GM21737 (cell line): Measurements from ENCODE around the gene LSM14B.

Source experiments
- ATAC-seq: cut with Tn5 transposase; IDR thresholded peaks from one replicate; pipeline ENCODE4 v1.9.1; 2021; ENCODE audit warnings: mild to moderate bottlenecking, moderate library complexity; ENCODE audit not compliant: unreplicated experiment

Gene LSM14B

DNA sequence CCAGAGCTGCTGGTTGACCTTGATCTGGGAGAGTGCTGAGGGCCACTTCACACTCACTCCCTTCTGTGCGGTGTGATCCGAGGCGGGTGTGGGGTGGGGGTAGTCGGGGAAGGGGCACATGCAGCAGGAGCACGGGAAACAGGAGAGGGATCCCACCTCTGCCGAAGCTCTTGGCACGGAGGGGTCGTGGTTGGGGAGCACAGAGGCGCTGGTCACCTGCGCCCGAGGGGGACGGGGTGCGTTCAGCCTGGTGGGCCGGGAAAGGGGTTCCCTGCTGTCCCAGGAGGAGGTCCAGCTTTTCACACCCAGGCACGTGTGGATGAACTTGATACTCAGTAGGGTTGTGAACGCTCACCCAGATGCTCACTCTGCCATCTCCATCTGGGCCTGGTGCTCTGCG is 38.6 kb downstream of the LSM14B start:
- ATAC-seq = no peak

GRCh38 chr20:62161347-62161746 is 39.1 kb downstream of the LSM14B start:
- ATAC-seq = no peak

DNA sequence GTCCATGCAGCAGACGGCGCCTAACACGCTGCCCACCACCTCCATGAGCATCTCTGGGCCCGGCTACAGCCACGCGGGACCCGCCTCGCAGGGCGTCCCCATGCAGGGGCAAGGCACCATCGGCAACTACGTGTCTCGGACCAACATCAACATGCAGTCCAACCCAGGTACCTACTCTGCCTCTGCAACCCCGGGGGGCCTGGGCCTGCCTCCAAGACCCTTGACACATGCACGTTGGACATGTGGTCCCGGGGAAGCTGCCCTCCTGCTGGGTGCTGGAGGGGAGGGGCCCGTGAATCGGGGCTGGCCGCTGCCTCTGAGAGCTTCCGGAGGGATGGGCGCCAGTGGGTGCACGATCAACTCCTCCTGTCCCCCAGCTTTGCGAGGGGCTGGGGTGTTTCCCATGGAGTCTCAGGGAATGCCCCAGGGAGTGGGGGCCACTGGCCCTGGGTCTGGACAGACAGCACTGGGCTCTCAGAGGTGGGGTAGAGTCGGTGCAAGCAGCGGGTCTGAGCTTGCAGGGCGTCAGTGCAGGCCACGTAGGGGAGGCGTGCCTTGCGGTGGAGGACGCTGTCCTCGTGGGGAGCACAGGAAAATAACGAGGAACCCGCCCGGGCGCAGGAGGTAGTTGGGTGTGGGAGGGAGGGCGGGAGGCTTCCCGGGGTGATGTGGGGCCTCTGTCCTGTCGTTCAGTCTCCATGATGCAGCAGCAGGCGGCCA is 40.6 kb downstream of the LSM14B start:
- no peak for ATAC-seq

DNA sequence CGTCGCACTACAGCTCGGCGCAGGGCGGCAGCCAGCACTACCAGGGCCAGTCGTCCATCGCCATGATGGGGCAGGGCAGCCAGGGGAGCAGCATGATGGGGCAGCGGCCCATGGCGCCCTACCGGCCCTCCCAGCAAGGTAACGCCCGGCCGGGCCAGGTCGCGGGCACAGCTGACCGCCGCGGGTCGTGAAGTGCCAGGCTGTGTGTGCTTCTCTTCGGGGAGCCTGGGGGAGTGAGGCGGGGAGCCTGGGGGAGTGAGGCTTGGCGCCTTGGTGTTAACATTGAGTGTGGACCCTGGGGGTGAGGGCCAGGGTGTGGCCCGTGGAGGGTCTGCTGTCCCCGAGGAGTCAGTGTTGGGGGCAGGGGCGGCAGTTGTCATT is 41.2 kb downstream of the LSM14B start:
- no peak for ATAC-seq

DNA sequence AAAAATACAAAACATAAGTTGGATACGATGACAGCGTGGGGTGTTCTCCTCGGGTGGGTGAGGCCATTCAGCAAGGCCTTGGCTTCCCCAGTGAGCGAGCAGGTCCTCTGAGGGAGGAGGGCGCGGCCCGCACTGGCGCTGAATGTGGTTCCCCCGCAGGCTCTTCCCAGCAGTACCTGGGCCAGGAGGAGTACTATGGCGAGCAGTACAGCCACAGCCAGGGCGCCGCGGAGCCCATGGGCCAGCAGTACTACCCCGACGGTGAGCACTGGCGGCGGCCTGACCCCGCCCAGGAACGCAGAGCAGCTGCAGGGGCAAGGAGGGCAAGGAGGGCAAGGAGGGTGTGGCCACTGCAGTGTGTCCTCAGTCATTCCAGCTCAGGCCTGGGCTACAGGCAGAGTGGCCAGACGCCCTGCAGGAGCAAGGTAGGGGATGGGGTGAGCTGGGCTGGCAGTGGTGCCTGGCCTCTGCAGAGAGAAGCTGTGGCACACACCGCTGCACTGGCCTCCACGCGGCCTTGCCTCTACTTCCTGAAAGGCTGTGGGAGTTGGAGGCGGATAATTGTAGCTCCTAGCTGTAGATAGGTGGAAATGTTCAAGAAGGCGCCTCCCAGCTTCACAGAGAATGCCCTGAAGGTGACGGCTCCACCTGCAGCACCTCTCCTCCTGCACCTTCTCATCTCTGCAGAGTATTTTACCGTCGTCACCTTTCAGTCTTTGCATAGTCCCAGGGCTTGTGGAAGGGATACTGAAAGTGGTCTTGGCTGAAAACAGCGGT is 41.9 kb downstream of the LSM14B start:
- ATAC-seq = no peak

GRCh38 chr20:62164879-62165761 is 42.8 kb downstream of the LSM14B start:
- no peak for ATAC-seq

GRCh38 chr20:62165762-62166399 is 43.6 kb downstream of the LSM14B start:
- ATAC-seq = no peak

DNA sequence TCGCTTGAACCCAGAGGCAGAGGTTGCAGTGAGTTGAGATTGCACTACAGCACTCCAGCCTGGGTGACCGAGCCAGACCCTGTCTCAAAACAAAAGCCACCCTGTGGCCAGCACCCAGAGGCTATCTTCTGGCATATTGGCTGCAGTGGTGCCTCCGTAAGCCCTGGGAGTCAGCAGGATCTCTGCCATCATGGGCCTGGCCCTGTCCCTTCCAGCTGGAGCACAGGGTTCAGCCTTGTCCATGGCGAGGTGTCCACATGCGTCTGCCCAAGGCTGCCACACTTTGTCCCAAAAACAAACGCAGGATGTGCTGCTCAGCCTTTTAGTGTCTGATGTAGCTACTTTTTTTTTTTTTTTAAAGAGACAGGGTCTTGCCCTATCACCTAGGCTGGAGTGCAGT is 45.2 kb downstream of the LSM14B start:
- no peak for ATAC-seq

GRCh38 chr20:62168061-62168460 is 45.8 kb downstream of the LSM14B start:
- ATAC-seq = no peak

DNA sequence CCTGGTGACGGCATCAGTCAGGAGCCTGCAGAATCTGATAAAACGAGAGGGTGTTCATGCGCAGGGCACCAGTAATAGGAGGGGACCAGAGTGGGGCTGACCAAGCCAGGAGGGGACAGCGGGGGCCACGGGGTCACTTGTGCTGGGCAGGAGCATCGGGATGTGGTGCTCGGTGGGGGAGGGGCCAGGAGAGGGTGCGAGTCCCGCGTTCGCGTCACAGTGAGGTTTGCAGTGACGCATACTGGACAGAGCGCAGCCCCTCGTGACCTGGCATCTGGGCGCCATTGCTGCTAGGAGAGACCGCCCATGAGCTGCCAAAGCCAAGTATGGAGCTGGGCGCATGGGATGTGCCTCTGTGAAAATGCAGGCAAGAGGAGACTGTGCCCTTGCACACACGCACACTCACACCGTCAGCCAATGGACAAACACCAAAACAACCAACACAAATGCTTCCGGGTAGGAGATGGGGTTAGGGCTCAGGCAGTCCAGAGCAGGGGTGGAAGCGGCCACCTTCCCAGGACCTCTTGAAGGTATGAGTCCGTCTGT is 46.7 kb downstream of the LSM14B start:
- ATAC-seq = no peak

DNA sequence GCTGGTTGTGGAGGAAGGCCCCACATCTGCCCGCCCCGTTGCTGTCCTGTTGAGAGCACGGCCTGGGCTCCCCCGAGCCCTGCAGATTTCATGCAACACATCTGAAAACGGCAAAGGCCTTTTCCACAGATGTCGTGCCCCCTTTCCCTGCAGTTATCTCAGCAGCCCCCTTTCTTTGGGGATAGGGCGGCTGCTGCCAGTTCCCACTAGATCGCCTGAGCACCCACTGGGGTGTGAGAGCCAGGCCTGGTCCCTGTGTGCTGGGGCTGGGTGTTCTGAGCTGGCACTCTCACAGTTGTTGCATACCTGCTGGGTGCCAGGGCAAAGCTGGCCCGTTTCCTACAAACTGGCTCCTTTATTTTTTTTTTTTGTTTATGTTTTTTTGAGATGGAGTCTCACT is 48.3 kb downstream of the LSM14B start:
- ATAC-seq = no peak

- ATAC-seq = no peak
Observed at GRCh38 chr20:62171245-62171644, 49.0 kb downstream of the LSM14B start.

DNA sequence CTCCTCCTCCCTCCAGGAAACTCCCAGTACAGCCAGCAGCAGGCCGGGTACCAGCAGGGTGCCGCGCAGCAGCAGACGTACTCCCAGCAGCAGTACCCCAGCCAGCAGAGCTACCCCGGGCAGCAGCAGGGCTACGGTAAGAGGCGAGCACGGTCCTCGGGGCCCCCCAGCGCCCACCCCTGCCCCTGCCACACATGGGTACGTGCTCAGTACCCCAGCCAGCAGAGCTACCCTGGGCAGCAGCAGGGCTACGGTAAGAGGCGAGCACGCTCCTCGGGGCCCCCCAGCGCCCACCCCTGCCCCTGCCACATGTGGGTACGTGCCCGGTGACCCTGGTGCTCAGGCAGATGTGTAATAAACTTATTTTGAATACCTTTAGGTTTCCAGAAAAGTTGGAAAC is 50.4 kb downstream of the LSM14B start:
- ATAC-seq = no peak

- ATAC-seq = no peak
Observed at GRCh38 chr20:62174021-62174804, 51.9 kb downstream of the LSM14B start.

- ATAC-seq = no peak
Observed at GRCh38 chr20:62174870-62175624, 52.8 kb downstream of the LSM14B start.

DNA sequence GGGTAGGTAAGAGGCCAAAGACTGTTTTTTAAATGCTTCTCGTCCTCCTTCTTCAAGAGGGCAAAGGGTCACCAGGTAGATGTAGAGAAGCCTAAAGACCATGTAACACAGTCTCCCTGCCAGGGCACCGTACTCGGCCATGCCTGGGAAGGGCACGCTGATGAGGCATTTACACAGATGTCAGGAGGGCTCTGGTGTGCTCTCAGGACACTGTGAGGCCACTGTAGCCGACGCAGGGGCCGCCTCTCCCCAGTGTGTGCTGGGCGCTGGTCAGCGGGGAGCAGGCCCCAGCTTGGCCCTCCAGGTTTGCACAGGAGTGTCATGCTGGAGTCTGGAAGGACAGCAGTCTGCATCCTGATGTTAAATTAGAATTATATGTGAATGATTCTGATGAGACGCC is 53.4 kb downstream of the LSM14B start:
- no peak for ATAC-seq

DNA sequence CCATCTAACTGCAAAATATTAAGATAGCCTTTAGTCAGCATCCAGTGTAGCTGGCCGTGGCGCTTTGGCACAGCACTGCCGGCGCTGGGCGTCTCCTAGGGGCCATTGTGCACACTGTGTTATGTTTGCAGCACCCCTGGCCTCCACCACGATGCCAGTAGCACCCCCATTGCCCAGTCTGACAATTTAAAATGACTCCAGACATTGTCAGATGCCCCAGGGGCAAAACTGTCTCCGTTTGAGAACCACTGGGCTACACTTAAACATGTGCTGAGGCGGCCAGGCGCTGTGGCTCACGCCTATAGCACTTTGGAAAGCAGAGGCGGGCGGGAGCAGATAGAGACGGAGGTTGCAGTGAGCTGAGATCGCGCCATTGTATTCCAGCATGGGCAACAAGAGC is 54.6 kb downstream of the LSM14B start:
- ATAC-seq = no peak

GRCh38 chr20:62177307-62177706 is 55.0 kb downstream of the LSM14B start:
- ATAC-seq = no peak
